ENCODE measurements around the gene RNF225. TPM values are rescaled to one million over a fixed set of nuclear protein-coding genes. Genes with fewer than 3 reads are reported as not detected.
"Not testable (repeated sequence)": the region's sequence is repeated elsewhere in the genome, so short reads cannot be mapped to it uniquely, and the experiment has no call there.

The RNF225 gene
- total RNA-seq, 1 donor from 2014 or later, result 0.27 TPM

- intact Hi-C loops (cut with micrococcal nuclease), result loop anchor here (5.0 kb wide), 2 partner anchors 80 to 110 kb away; partner anchors contain the start of genes ZBTB45 and ZSCAN22
These were observed 11.6 kb downstream of the RNF225 start for GRCh38 chr19:58406818-58407657.

GRCh38 chr19:58407658-58408151, 12.2 kb downstream of the RNF225 start:
- intact Hi-C loops (cut with micrococcal nuclease), result loop anchor here (1.0 to 5.0 kb wide), 9 partner anchors 20 to 225 kb away; partner anchors contain the start of genes RPS5, ZBTB45, ZNF132 and ZNF274

- intact Hi-C loops (cut with micrococcal nuclease), result loop anchor here (1.0 to 5.0 kb wide), 9 partner anchors 21 to 226 kb away; partner anchors contain the start of genes RPS5, ZBTB45, ZNF132 and ZNF274
These were observed 12.9 kb downstream of the RNF225 start, which contains the start of gene ZNF584 for GRCh38 chr19:58408152-58409009. Gene ZNF584 (plus strand): TSS chr19:58408649. CDS start chr19:58409148, 499 bp downstream.

GRCh38 chr19:58409010-58409790, 13.7 kb downstream of the RNF225 start:
- intact Hi-C loops (cut with micrococcal nuclease), result loop anchor here (2.0 to 5.0 kb wide), 4 partner anchors 66 to 226 kb away; partner anchors contain the start of genes ZBTB45, ZNF274 and ZSCAN22

GRCh38 chr19:58416604-58417003, 21.1 kb downstream of the RNF225 start:
- intact Hi-C loops (cut with micrococcal nuclease), result no loop called here

GRCh38 chr19:58417071-58417470, 21.6 kb downstream of the RNF225 start:
- intact Hi-C loops (cut with micrococcal nuclease), result no loop called here

- intact Hi-C loops (cut with micrococcal nuclease), result no loop called here
These were observed 33.2 kb downstream of the RNF225 start for GRCh38 chr19:58428617-58429016.

GRCh38 chr19:58429745-58430144, 34.3 kb downstream of the RNF225 start:
- intact Hi-C loops (cut with micrococcal nuclease), result no loop called here

- intact Hi-C loops (cut with micrococcal nuclease), result no loop called here
These were observed 38.8 kb downstream of the RNF225 start for GRCh38 chr19:58434217-58434616.

GRCh38 chr19:58439576-58440554, 44.4 kb downstream of the RNF225 start, which contains the start of gene ZNF132:
Gene ZNF132 (minus strand): TSS chr19:58440153. CDS start chr19:58439821, 332 bp downstream.
- intact Hi-C loops (cut with micrococcal nuclease), result loop anchor here (1.0 to 2.0 kb wide), 11 partner anchors 11 to 257 kb away; partner anchors contain the start of genes ERVK3-1, MZF1, RPS5 and ZNF274

- intact Hi-C loops (cut with micrococcal nuclease), result loop anchor here (1.0 to 2.0 kb wide), 11 partner anchors 11 to 257 kb away; partner anchors contain the start of genes ERVK3-1, MZF1, RPS5 and ZNF274
These were observed 45.1 kb downstream of the RNF225 start for GRCh38 chr19:58440556-58440955.

- intact Hi-C loops (cut with micrococcal nuclease), result not testable (repeated sequence)
These were observed 47.5 kb downstream of the RNF225 start for GRCh38 chr19:58442986-58443385.

Other genes starting within 250 kb of the RNF225 start
- 3.0 and 3.2 TPM in 2 replicates for gene ZNF329, start 244.9 kb upstream of the RNF225 start, total RNA-seq
- gene ZNF274, start 212.6 kb upstream of the RNF225 start, total RNA-seq, result 19.0 and 20.3 TPM in 2 replicates
- gene ZNF544, start 166.7 kb upstream of the RNF225 start, total RNA-seq, result 38.7 and 39.8 TPM in 2 replicates
- 4.8 and 4.9 TPM in 2 replicates for gene ZNF8, start 116.7 kb upstream of the RNF225 start, total RNA-seq
- gene ERVK3-1, start 90.3 kb upstream of the RNF225 start, total RNA-seq, result 60.7 and 68.2 TPM in 2 replicates
- gene ZSCAN22, start 68.7 kb upstream of the RNF225 start, total RNA-seq, result 3.6 and 4.3 TPM in 2 replicates
- 10.3 and 11.0 TPM in 2 replicates for gene A1BG, start 42.2 kb upstream of the RNF225 start, total RNA-seq
- 0.73 and 1.1 TPM in 2 replicates for gene ZNF497, start 32.9 kb upstream of the RNF225 start, total RNA-seq
- gene ZNF837, start 14.6 kb upstream of the RNF225 start, total RNA-seq, result 1.4 and 1.7 TPM in 2 replicates
- gene RPS5, start 8.4 kb upstream of the RNF225 start, total RNA-seq, result 1,063 and 1,068 TPM in 2 replicates
- gene ZNF584, start 13.0 kb downstream of the RNF225 start, total RNA-seq, result 5.5 and 5.9 TPM in 2 replicates
- gene ZNF132, start 44.5 kb downstream of the RNF225 start, total RNA-seq, result 4.0 and 4.1 TPM in 2 replicates
- 11.5 and 11.8 TPM in 2 replicates for gene ZNF324B, start 56.0 kb downstream of the RNF225 start, total RNA-seq
- 10.1 and 11.4 TPM in 2 replicates for gene ZNF324, start 71.4 kb downstream of the RNF225 start, total RNA-seq
- 7.3 and 7.5 TPM in 2 replicates for gene ZNF446, start 80.7 kb downstream of the RNF225 start, total RNA-seq
- gene SLC27A5, start 116.3 kb downstream of the RNF225 start, total RNA-seq, result 13.8 and 15.3 TPM in 2 replicates
- 16.5 and 17.8 TPM in 2 replicates for gene ZBTB45, start 124.2 kb downstream of the RNF225 start, total RNA-seq
- gene TRIM28, start 148.4 kb downstream of the RNF225 start, total RNA-seq, result 508 and 517 TPM in 2 replicates
- 122 and 124 TPM in 2 replicates for gene CHMP2A, start 159.4 kb downstream of the RNF225 start, total RNA-seq
- 92.8 and 95.9 TPM in 2 replicates for gene UBE2M, start 163.0 kb downstream of the RNF225 start, total RNA-seq
- gene MZF1, start 177.7 kb downstream of the RNF225 start, total RNA-seq, result 26.5 and 26.7 TPM in 2 replicates